D721Med (cell line): Measurements from ENCODE around the gene CHMP1B.

ENCODE experiments used
- DNase-seq: peaks from one replicate; pipeline ENCODE4 v3.0.0; 2011; ENCODE audit warnings: low spot score; ENCODE audit not compliant: insufficient read length
- FAIRE-seq: peaks from 2 replicates; lab custom pipeline; 2011; peaks lifted over from hg19 to GRCh38; lab: Jason Lieb, UNC
- TF ChIP-seq, protein P1 (sequence below): IDR thresholded peaks from 2 replicates; pipeline ENCODE4 v1.5.1; 2012; ENCODE audit warnings: mild to moderate bottlenecking, control low read depth; ENCODE audit not compliant: insufficient read depth; ENCODE audit errors: missing control alignments

The CHMP1B gene

DNA sequence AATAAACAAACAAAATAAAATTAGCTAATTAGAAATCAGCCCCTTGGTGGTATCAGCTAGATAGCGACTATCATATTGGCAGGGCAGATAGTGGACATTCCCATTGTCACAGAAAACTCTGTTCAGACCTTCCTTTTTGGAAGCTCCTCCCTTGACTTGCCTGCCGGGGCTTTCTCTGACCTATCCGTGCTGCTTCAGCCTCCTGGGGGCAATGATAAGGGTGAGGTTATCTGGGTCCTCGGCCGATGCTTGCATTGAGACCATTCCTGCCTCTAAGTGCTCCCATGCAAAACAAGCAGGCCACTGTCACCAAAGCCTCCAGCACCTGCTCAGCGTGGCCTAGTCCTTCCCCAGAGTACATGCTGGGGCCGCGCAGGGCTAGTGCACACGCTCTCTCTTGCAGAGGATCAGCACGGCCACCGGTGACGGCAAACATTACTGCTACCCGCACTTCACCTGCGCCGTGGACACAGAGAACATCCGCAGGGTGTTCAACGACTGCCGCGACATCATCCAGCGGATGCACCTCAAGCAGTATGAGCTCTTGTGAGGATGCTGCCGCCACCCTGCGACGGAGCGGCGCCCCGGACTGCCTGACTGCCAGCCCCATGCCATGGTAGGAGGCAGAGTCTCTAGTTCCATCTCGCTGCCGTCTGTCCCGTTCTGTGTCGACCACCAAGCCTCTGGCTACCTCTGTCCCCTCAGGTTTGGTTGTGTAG, 29.5 kb downstream of the CHMP1B start:
- FAIRE-seq (no peak), DNase-seq (no peak)
- TF ChIP-seq, protein P1, sequence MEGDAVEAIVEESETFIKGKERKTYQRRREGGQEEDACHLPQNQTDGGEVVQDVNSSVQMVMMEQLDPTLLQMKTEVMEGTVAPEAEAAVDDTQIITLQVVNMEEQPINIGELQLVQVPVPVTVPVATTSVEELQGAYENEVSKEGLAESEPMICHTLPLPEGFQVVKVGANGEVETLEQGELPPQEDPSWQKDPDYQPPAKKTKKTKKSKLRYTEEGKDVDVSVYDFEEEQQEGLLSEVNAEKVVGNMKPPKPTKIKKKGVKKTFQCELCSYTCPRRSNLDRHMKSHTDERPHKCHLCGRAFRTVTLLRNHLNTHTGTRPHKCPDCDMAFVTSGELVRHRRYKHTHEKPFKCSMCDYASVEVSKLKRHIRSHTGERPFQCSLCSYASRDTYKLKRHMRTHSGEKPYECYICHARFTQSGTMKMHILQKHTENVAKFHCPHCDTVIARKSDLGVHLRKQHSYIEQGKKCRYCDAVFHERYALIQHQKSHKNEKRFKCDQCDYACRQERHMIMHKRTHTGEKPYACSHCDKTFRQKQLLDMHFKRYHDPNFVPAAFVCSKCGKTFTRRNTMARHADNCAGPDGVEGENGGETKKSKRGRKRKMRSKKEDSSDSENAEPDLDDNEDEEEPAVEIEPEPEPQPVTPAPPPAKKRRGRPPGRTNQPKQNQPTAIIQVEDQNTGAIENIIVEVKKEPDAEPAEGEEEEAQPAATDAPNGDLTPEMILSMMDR = no peak

DNA sequence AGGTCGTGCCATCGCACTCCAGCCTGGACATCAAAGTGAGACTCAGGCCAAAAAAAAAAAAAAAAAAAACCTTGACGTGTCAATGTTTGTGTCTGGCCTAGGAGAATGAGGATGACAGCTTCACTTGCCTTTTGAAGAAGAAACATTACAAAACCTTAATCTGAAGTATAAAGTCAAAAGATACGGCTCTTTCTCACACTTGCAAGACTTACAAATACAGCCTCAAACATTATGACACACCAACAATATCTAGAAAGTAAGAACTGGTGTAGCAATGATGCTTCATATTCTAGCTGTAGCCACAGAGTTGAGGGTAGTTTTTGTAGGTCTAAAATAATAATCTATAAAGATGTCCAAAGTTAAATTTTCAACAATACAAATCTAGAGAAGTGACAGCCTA, 31.4 kb downstream of the CHMP1B start:
- TF ChIP-seq, protein P1 = no peak
- FAIRE-seq = no peak

DNA sequence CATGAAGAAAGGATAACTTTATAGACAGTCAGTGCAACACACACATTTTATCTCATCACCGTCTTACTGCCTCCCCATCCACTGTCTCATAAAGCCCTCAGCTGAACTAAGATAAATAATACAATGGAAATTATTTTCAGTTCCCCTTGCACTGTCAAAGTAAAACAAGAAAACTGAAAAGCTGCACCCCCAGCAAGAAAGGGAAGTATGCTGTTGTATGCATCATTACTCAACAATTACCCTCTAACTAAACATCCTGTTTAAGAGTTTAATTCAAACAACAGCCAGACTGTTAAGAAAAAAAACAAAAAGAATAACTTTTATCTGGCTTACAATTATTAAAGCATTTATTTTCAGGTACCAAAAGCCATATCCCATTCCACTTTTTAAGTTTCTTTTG, 31.9 kb downstream of the CHMP1B start:
- FAIRE-seq (no peak), DNase-seq (no peak)
- TF ChIP-seq, protein P1 = no peak

More for the DNA sequence above, 31.4 kb downstream of the CHMP1B start:
- no peak for DNase-seq

DNA sequence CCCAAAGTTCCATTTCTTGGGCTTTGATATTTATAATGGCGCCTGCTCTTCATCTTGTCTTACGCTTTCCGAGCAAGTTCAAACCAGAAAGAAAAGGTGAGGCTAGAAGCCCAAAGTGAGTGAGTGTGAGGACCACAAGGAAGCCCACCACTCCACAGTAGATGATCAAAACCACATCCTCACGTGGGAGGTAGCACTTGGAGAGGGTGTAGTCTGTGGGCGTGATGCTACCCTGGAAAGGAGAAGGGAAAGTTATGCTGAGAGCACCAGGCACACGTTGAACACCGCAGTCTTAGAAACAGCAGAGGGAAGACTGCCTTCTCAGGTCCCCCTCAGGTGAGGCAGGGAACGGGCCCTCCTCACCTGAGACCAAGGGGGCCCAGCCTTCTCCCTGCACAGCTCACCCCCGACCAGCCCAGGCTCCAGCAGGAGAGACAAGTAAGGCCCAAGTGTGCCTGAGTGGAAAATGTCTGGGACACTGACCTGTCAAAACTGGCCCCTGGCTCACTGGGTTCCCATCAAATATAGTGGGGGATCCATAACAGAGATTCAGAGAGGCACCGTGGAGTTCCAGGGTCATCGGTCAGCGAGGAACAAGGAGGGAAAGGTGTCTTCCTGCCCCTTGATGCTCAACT, 33.3 kb downstream of the CHMP1B start:
- FAIRE-seq = no peak
- TF ChIP-seq, protein P1 = no peak

DNA sequence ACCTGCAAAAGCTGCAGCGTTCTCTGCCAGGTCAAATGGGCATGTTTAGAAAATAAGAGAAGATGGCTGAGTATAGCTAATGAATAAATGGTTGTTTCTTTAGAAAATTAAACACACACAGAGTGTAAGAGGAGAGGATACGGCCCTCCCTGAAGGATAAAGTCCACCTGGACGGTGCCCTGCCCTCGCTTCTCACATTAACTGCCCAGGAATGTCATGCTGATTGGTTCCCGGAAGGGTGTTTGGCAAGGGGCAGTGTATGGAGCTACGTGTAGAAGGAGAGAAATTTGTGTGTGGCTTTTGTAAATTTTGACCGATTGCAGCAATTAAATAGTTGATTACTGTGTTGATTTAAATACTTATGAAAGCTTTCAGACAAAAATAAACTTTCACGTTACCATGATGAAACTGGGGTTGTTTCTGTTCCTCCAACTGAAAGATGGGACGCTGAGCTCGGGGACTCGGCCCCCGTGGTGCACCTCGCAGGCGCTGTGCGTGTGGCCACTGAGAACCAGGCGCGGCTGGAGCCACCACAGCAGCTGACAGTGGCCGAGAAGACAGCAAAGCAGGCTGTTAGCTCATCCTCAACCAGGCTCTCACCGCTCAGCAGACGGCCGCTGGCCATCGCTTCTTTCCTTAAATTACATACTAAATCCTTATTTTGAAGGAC, 34.2 kb downstream of the CHMP1B start:
- TF ChIP-seq, protein P1 = no peak
- FAIRE-seq (no peak), DNase-seq (no peak)

More for the DNA sequence above, 33.3 kb downstream of the CHMP1B start:
- no peak for DNase-seq

DNA sequence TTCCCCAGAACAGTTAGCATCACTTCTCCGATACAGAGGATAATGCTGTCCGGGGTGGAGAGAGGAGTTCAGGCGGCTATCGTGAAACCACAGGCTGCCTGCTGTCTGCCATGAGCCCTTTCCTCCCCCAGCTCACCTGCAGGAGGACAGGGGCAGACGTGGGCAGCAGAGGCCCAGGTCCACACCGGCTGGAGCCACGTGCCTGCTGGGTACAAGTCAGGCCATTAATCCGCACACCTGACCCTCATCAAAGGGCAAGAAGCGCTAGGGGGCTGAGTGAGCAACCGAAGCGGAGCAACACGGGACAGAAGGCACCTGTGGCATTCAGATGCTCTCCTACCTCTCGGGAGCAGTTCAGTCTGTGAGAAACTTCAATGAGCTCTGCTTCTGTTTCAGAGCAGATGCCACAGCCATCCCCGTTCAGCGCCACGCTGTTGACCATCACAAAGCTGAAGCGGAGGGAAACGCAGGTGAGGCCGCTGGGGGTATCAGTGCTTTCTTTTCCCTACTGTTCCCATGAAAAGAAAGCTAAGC, 35.4 kb downstream of the CHMP1B start:
- FAIRE-seq (no peak), DNase-seq (no peak)
- TF ChIP-seq, protein P1 = no peak
